WI38 (cell line): ENCODE results near the gene F11.
"Not testable (repeated sequence)": the region's sequence is repeated elsewhere in the genome, so short reads cannot be mapped to it uniquely, and the experiment has no call there.

Experiments used
- H3K4me3 ChIP-seq: 2 replicates; pipeline ENCODE4 v1.5.1; 2011; ENCODE audit warnings: low read depth, mild to moderate bottlenecking, control low read depth, low read length
- CTCF ChIP-seq: IDR thresholded peaks from 2 replicates; pipeline ENCODE4 v1.5.1; 2012; ENCODE audit warnings: low read depth, mild to moderate bottlenecking, control low read depth, low read length

The F11 gene

GRCh38 chr4:186271081-186271678 is 5.2 kb downstream of the F11 start:
- H3K4me3 ChIP-seq, result no peak overlapping the region
- TF ChIP-seq CTCF, result no peak

GRCh38 chr4:186272699-186273391 is 6.9 kb downstream of the F11 start:
- TF ChIP-seq CTCF, result no peak

GRCh38 chr4:186273392-186273789 is 7.4 kb downstream of the F11 start:
- H3K4me3 ChIP-seq, result not testable (repeated sequence)

More at GRCh38 chr4:186272699-186273391, 6.9 kb downstream of the F11 start:
- no peak overlapping the region for H3K4me3 ChIP-seq

GRCh38 chr4:186283311-186283710 is 17.3 kb downstream of the F11 start:
- H3K4me3 ChIP-seq, result no peak overlapping the region
- no peak for TF ChIP-seq CTCF

- H3K4me3 ChIP-seq, result no peak overlapping the region
- no peak for TF ChIP-seq CTCF
Observed at GRCh38 chr4:186285147-186285546, 19.2 kb downstream of the F11 start.

- no peak overlapping the region for H3K4me3 ChIP-seq
- no peak for TF ChIP-seq CTCF
Observed at GRCh38 chr4:186286581-186286980, 20.6 kb downstream of the F11 start.

GRCh38 chr4:186291256-186291890 is 25.4 kb downstream of the F11 start:
- TF ChIP-seq CTCF, result no peak
- no peak overlapping the region for H3K4me3 ChIP-seq
